ENCODE measurements around the gene C6orf62.
"Not testable (repeated sequence)": the region's sequence is repeated elsewhere in the genome, so short reads cannot be mapped to it uniquely, and the experiment has no call there.

Gene C6orf62

DNA sequence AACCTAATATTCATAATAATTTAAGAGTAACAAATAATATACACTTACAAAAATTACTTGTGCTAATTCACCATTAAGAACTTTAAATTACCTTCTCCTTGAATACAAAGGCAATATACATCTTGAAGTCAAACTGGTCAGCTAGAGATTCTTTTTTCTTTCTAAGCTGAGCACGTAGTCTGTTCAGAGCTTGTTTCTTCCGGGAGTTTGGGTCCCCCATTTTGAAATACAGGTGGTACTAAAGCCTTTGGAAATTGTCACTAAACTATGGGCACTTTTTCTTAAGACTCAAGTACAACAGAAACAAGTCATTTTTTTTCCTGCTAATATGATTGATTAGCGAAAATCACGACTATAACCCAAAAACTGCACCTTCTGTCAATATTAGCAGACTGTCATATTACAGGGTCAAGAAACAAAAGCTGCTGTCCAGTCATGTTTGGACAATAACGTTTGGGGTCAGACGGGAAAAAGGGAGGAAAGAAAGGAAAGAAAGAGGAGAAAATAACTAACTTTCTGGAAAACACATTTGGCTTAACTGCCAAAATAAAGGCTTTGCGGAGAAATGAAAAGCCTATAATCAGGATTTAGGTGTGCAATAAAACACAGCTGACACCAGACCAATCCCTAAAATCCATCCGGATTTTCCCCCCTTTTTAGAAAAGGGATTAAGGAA lies 367 bp downstream of the C6orf62 start:
- peak overlapping the region; percentile 100 for H3K9ac ChIP-seq (ENCODE audit: low read length)
- peaks cover 25% of the 10 kb centered on the region for H3K4me1 ChIP-seq (ENCODE audit: low read length)
- H2AFZ ChIP-seq (ENCODE audit: low read depth, low read length) = no peak overlapping the region
- TF ChIP-seq, protein P1, sequence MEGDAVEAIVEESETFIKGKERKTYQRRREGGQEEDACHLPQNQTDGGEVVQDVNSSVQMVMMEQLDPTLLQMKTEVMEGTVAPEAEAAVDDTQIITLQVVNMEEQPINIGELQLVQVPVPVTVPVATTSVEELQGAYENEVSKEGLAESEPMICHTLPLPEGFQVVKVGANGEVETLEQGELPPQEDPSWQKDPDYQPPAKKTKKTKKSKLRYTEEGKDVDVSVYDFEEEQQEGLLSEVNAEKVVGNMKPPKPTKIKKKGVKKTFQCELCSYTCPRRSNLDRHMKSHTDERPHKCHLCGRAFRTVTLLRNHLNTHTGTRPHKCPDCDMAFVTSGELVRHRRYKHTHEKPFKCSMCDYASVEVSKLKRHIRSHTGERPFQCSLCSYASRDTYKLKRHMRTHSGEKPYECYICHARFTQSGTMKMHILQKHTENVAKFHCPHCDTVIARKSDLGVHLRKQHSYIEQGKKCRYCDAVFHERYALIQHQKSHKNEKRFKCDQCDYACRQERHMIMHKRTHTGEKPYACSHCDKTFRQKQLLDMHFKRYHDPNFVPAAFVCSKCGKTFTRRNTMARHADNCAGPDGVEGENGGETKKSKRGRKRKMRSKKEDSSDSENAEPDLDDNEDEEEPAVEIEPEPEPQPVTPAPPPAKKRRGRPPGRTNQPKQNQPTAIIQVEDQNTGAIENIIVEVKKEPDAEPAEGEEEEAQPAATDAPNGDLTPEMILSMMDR (IDR thresholded peaks at IDR 0.05; ENCODE audit: low read depth, low read length) = no peak
- no peak for TF ChIP-seq EZH2phosphoT487 (IDR thresholded peaks at IDR 0.05; ENCODE audit: low read depth)
- H3K9me3 ChIP-seq (ENCODE audit: insufficient read depth, low read length) = no peaks in the 10 kb centered on the region
- peaks cover 46% of the 10 kb centered on the region for H3K36me3 ChIP-seq (replicated peaks; ENCODE audit: low read depth, low read length)
- peak overlapping the region; percentile 82 for H3K4me2 ChIP-seq (ENCODE audit: low read length)
- H3K27ac ChIP-seq (ENCODE audit: low read length) = peak overlapping the region; percentile 97
- H3K27me3 ChIP-seq (ENCODE audit: low read depth, low read length) = no peaks in the 10 kb centered on the region
- H3K4me3 ChIP-seq (ENCODE audit: low read length) = peak overlapping the region; percentile 100
- H3K79me2 ChIP-seq (ENCODE audit: low read length) = peaks cover 70% of the 10 kb centered on the region
- peaks cover 53% of the 10 kb centered on the region for H4K20me1 ChIP-seq (ENCODE audit: insufficient read depth, low read length)

DNA sequence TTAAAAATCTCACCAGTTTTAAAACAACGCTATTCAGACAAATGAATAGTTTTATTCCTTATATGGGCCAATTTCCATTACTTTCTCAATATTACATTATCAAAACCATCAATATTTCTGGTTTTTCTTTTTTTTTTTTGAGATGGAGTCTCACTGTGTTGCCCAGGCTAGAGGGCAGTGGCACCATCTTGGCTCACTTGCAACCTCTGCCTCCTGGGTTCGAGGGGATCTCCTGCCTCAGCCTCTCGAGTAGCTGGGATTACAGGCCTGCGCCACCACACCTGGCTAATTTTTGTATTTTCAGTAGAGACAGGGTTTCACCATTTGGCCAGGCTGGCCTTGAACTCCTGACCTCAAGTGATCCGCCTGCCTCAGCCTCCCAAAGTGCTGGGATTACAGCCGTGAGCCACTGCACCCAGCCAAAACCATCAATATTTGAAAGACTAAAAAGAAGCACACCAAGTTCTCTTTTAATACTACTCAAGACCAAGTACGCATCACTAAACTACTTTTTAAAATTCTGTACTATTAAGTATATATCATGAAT lies 2.3 kb downstream of the C6orf62 start:
- peaks cover 20% of the 10 kb centered on the region for H3K4me1 ChIP-seq (ENCODE audit: low read length)
- not testable (repeated sequence) for H3K27me3 ChIP-seq (ENCODE audit: low read depth, low read length); H3K9ac ChIP-seq (ENCODE audit: low read length); H2AFZ ChIP-seq (ENCODE audit: low read depth, low read length); H3K9me3 ChIP-seq (ENCODE audit: insufficient read depth, low read length); H3K27ac ChIP-seq (ENCODE audit: low read length); H3K4me3 ChIP-seq (ENCODE audit: low read length)
- H3K4me2 ChIP-seq (ENCODE audit: low read length) = peak overlapping the region; percentile 1; the same call in 1 of the 2 replicates
- peaks cover 56% of the 10 kb centered on the region for H3K36me3 ChIP-seq (replicated peaks; ENCODE audit: low read depth, low read length)
- peaks cover 90% of the 10 kb centered on the region for H3K79me2 ChIP-seq (ENCODE audit: low read length)
- peaks cover 64% of the 10 kb centered on the region for H4K20me1 ChIP-seq (ENCODE audit: insufficient read depth, low read length)

DNA sequence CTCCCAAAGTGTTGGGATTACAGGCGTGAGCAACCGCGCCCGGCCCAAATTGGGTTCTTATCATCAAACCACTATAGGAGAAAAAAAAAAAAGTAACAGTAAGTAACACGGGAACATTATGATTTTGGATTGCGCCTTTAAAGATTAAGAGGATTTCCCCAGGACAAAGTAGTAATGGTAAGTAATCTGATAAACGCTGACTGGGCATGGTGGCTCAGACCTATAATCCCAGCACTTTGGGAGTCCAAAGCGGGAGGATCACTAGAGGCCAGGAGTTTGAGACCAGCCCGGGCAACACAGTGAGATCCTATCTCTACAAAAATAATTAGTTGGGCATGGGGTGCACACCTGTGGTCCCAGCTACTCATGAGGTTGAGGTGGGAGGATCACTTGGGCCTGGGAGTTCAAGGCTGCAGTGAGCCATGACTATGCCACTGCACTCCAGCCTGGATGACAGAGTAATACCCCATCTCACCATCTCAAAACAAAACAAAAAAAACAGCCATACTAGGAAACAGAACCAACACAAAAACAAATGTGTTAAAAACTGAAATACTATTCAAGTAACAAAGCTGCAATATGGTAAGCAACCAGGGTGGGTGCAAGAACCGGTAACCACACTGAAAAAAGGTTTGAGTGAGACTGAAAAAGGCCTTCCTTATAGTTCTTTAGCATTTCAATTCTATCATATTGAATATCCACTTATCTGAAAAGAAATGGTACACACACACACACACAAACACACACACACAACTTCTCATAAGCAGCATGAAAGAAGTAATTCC lies 8.2 kb downstream of the C6orf62 start:
- H2AFZ ChIP-seq (ENCODE audit: low read depth, low read length) = no peak overlapping the region
- no peak overlapping the region for H3K4me2 ChIP-seq (ENCODE audit: low read length)
- no peak overlapping the region for H3K27ac ChIP-seq (ENCODE audit: low read length)
- peaks cover 55% of the 10 kb centered on the region for H3K79me2 ChIP-seq (ENCODE audit: low read length)
- H3K9me3 ChIP-seq (ENCODE audit: insufficient read depth, low read length) = no peaks in the 10 kb centered on the region
- H3K4me3 ChIP-seq (ENCODE audit: low read length) = no peak overlapping the region
- peaks cover 2% of the 10 kb centered on the region; the same call in 1 of the 2 replicates for H3K4me1 ChIP-seq (ENCODE audit: low read length)
- H4K20me1 ChIP-seq (ENCODE audit: insufficient read depth, low read length) = peaks cover 52% of the 10 kb centered on the region
- no peak for TF ChIP-seq EZH2phosphoT487 (IDR thresholded peaks at IDR 0.05; ENCODE audit: low read depth)
- TF ChIP-seq, protein P1 (IDR thresholded peaks at IDR 0.05; ENCODE audit: low read depth, low read length) = no peak
- no peak overlapping the region for H3K9ac ChIP-seq (ENCODE audit: low read length)
- H3K36me3 ChIP-seq (replicated peaks; ENCODE audit: low read depth, low read length) = peaks cover 56% of the 10 kb centered on the region
- H3K27me3 ChIP-seq (ENCODE audit: low read depth, low read length) = no peaks in the 10 kb centered on the region

DNA sequence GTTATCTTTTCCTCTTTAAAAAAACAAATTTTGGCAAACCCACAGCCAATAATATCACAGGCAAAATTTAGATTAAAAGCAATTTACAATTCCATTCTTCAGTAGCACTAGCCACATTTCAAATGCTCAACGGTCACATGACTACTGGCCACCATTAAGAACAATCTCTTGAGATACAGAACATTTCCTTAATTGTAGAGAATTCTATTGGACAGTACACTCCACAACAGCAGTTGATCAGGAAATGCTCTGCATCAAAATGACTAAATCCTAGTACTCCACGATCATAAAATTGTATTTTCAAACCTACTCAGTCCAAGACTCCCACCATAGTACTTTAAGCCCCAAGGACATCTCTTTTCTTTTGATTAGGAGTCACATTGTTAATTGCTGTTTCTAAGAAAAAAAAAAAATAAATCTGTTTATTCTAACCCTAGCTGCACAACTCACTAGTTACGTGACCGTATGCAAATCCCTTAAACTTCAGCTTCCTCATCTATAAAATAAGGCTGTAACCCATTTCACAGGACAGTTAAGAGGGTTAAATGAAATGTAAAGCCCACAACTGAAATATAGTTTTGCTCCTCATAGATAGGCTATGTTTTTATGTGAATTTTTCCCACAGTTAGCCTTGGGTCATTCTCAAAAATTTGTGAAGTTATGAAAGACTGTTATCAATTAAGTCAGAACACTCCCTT lies 9.8 kb downstream of the C6orf62 start:
- Histone ChIP-seq H3K9me3 (ENCODE audit: insufficient read depth, low read length) (no peaks in the 10 kb centered on the region), H3K79me2 (ENCODE audit: low read length) (peaks cover 40% of the 10 kb centered on the region), H3K36me3 (replicated peaks; ENCODE audit: low read depth, low read length) (peaks cover 63% of the 10 kb centered on the region), H3K27me3 (ENCODE audit: low read depth, low read length) (no peaks in the 10 kb centered on the region), H3K4me2 (ENCODE audit: low read length) (no peak overlapping the region), H3K9ac (ENCODE audit: low read length) (no peak overlapping the region), H3K4me3 (ENCODE audit: low read length) (no peak overlapping the region), H3K27ac (ENCODE audit: low read length) (no peak overlapping the region), H2AFZ (ENCODE audit: low read depth, low read length) (no peak overlapping the region), H3K4me1 (ENCODE audit: low read length) (peaks cover 2% of the 10 kb centered on the region; the same call in 1 of the 2 replicates), H4K20me1 (ENCODE audit: insufficient read depth, low read length) (peaks cover 46% of the 10 kb centered on the region)
- TF ChIP-seq, protein P1 (IDR thresholded peaks at IDR 0.05; ENCODE audit: low read depth, low read length) = no peak
- TF ChIP-seq EZH2phosphoT487 (IDR thresholded peaks at IDR 0.05; ENCODE audit: low read depth) = no peak
